H9 (cell line): ENCODE results near the gene ZNHIT6. TPM values are rescaled to one million over a fixed set of nuclear protein-coding genes. Genes with fewer than 3 reads are reported as not detected.

ENCODE experiments used
- DNase-seq: peaks from one replicate; pipeline ENCODE4 v3.0.0-alpha.2; 2017
- H2AFZ ChIP-seq: one replicate; pipeline ENCODE4 v1.6.1; 2013; ENCODE audit warnings: mild to moderate bottlenecking, low read length, control low read depth, moderate library complexity
- H2AK5ac ChIP-seq: 2 replicates; pipeline ENCODE4 v1.6.1; 2013; ENCODE audit warnings: low read length, control low read depth, mixed read lengths; ENCODE audit not compliant: insufficient read length
- H2BK120ac ChIP-seq: one replicate; pipeline ENCODE4 v1.6.1; 2013; ENCODE audit warnings: low read depth, mild to moderate bottlenecking, low read length, control low read depth, inconsistent platforms; ENCODE audit not compliant: poor library complexity, severe bottlenecking
- H2BK12ac ChIP-seq: 2 replicates; pipeline ENCODE4 v1.6.1; 2013; ENCODE audit warnings: low read length, control low read depth, mixed read lengths, low read depth; ENCODE audit not compliant: insufficient read length
- H2BK15ac ChIP-seq: 2 replicates; pipeline ENCODE4 v1.6.1; 2013; ENCODE audit warnings: low read depth, low read length, control low read depth
- H2BK20ac ChIP-seq: one replicate; pipeline ENCODE4 v1.6.1; 2013; ENCODE audit warnings: low read depth, mild to moderate bottlenecking, low read length, control low read depth, inconsistent platforms; ENCODE audit not compliant: poor library complexity, severe bottlenecking
- H2BK5ac ChIP-seq: 2 replicates; pipeline ENCODE4 v1.6.1; 2013; ENCODE audit warnings: low read length, control low read depth, mixed read lengths; ENCODE audit not compliant: insufficient read length
- H3K14ac ChIP-seq: 2 replicates; pipeline ENCODE4 v1.6.1; 2013; ENCODE audit warnings: low read length, control low read depth; ENCODE audit not compliant: insufficient read depth
- H3K18ac ChIP-seq: 2 replicates; pipeline ENCODE4 v1.6.1; 2013; ENCODE audit warnings: low read depth, mild to moderate bottlenecking, mixed read lengths, low read length, control low read depth; ENCODE audit not compliant: insufficient read length
- H3K23ac ChIP-seq: 2 replicates; pipeline ENCODE4 v1.6.1; 2013; ENCODE audit warnings: low read length, control low read depth, mixed read lengths, low read depth; ENCODE audit not compliant: insufficient read length
- H3K23me2 ChIP-seq: 2 replicates; pipeline ENCODE4 v1.6.1; 2013; ENCODE audit warnings: low read depth, mild to moderate bottlenecking, mixed read lengths, low read length, control low read depth; ENCODE audit not compliant: insufficient read length, poor library complexity, severe bottlenecking
- H3K27ac ChIP-seq: 2 replicates; pipeline ENCODE4 v1.5.1; 2013; ENCODE audit warnings: low read length, control low read depth, mixed read lengths, low read depth; ENCODE audit not compliant: insufficient read length
- H3K27me3 ChIP-seq: 2 replicates; pipeline ENCODE4 v1.6.1; 2013; ENCODE audit warnings: low read length, control low read depth, inconsistent platforms; ENCODE audit not compliant: insufficient read depth
- H3K4ac ChIP-seq: 2 replicates; pipeline ENCODE4 v1.6.1; 2013; ENCODE audit warnings: low read depth, mild to moderate bottlenecking, control low read depth, inconsistent platforms, low read length, moderate library complexity
- H3K4me1 ChIP-seq: 2 replicates; pipeline ENCODE4 v1.6.1; 2013; ENCODE audit warnings: low read length, control low read depth, inconsistent platforms; ENCODE audit not compliant: insufficient read depth
- H3K4me2 ChIP-seq: 2 replicates; pipeline ENCODE4 v1.6.1; 2013; ENCODE audit warnings: low read length, control low read depth, mixed read lengths; ENCODE audit not compliant: insufficient read length, insufficient read depth
- H3K56ac ChIP-seq: 2 replicates; pipeline ENCODE4 v1.6.1; 2013; ENCODE audit warnings: low read depth, mild to moderate bottlenecking, mixed read lengths, low read length, control low read depth; ENCODE audit not compliant: insufficient read length
- H3K79me1 ChIP-seq: 2 replicates; pipeline ENCODE4 v1.6.1; 2013; ENCODE audit warnings: low read depth, mild to moderate bottlenecking, moderate library complexity, low read length, control low read depth, inconsistent platforms; ENCODE audit not compliant: insufficient read depth, poor library complexity, severe bottlenecking
- H3K79me2 ChIP-seq: 2 replicates; pipeline ENCODE4 v1.6.1; 2013; ENCODE audit warnings: low read length, control low read depth, inconsistent platforms; ENCODE audit not compliant: insufficient read depth
- H3K9ac ChIP-seq: 2 replicates; pipeline ENCODE4 v1.6.1; 2013; ENCODE audit warnings: low read length, control low read depth, mixed read lengths; ENCODE audit not compliant: insufficient read length; ENCODE audit errors: extremely low read depth
- H3K9me3 ChIP-seq: one replicate; pipeline ENCODE4 v1.6.1; 2013; ENCODE audit warnings: low read depth, low read length, inconsistent platforms; ENCODE audit not compliant: control insufficient read depth
- H3T11ph ChIP-seq: one replicate; pipeline ENCODE4 v1.6.1; 2013; ENCODE audit warnings: mild to moderate bottlenecking, low read length, control low read depth, inconsistent platforms
- H4K20me1 ChIP-seq: one replicate; pipeline ENCODE4 v1.6.1; 2013; ENCODE audit not compliant: control insufficient read depth, insufficient read length, insufficient read depth
- H4K5ac ChIP-seq: 2 replicates; pipeline ENCODE4 v1.6.1; 2013; ENCODE audit warnings: low read depth, mild to moderate bottlenecking, mixed read lengths, low read length, control low read depth; ENCODE audit not compliant: insufficient read length
- H4K8ac ChIP-seq: replicated peaks from 2 replicates; pipeline ENCODE4 v1.6.1; 2013; ENCODE audit warnings: low read length, control low read depth, mixed read lengths, low read depth; ENCODE audit not compliant: insufficient read length
- H4K91ac ChIP-seq: 2 replicates; pipeline ENCODE4 v1.6.1; 2013; ENCODE audit warnings: low read depth, mild to moderate bottlenecking, moderate library complexity, mixed read lengths, low read length, control low read depth; ENCODE audit not compliant: insufficient read length
- H3K27ac Mint-ChIP-seq, 3 experiments: 2 replicates in 2 of 3; 3 replicates in 1 of 3; pipeline ENCODE4 v1.8.0; 2020 to 2021; ENCODE audit warnings: mixed read lengths in 3 of 3, mild to moderate bottlenecking in 1 of 3, moderate library complexity in 1 of 3
- H3K27me3 Mint-ChIP-seq: 2 replicates; pipeline ENCODE4 v1.8.0; 2021; ENCODE audit warnings: low read depth, mild to moderate bottlenecking, moderate library complexity, mixed read lengths
- H3K36me3 Mint-ChIP-seq, 3 experiments: 2 replicates in 2 of 3; 3 replicates in 1 of 3; pipeline ENCODE4 v1.8.0; 2020 to 2021; ENCODE audit warnings: low read depth in 3 of 3, mixed read lengths in 3 of 3; ENCODE audit not compliant: insufficient read depth in 1 of 3
- H3K4me1 Mint-ChIP-seq, 2 experiments: 2 replicates each; pipeline ENCODE4 v1.8.0; 2020; ENCODE audit warnings: mixed read lengths in 2 of 2
- H3K4me3 Mint-ChIP-seq, 2 experiments: 2 replicates in 1 of 2; 3 replicates in 1 of 2; pipeline ENCODE4 v1.8.0; 2020 to 2021; ENCODE audit warnings: mild to moderate bottlenecking in 2 of 2, mixed read lengths in 2 of 2, moderate library complexity in 1 of 2
- H3K9me3 Mint-ChIP-seq, 2 experiments: 2 replicates in 1 of 2; 3 replicates in 1 of 2; pipeline ENCODE4 v1.8.0; 2020; ENCODE audit warnings: mild to moderate bottlenecking in 2 of 2, mixed read lengths in 2 of 2, moderate library complexity in 1 of 2
- WGBS: extraction: QIAGEN DNeasy Blood & Tissue Kit; methylation state at CpG from one replicate; pipeline ENCODE4 v1.1.7; 2013; ENCODE audit warnings: missing lambda C conversion rate, low lambda C conversion rate, mixed read lengths; ENCODE audit not compliant: insufficient read length; ENCODE audit errors: extremely low coverage; 5-methylcytosine and 5-hydroxymethylcytosine counted together
- total RNA-seq: library from RNA; stranded (reverse); gene quantifications from 2 replicates; pipeline ENCODE4 v1.2.1, GENCODE V29; 2021
- TF ChIP-seq, protein P1 (sequence below): fragments of 200-600 bp; sonication (generic); conservative IDR thresholded peaks from 3 replicates; pipeline ENCODE4 v1.8.0; 2021; ENCODE audit warnings: antibody characterized with exemption, mild to moderate bottlenecking

The ZNHIT6 gene
- total RNA-seq, 1 experiment from 2014 or later, result 21.5 TPM

DNA sequence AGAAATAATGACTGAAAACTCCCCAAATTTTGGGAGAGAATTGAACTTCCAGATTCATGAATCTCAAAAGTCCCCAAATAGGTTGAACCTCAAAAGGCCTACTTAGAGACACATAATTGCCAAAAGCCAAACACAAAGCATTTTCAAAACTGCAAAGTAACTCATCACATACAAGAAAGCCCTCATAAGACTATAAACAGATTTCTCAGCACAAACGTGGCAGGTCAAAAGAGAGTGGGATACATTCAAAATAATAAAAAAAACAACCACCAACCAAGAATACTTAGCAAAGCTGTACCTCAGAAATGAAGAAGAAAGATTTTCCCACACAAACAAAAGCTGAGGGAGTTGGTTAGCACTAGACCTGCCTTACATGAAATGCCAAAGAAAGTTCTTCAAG lies 69.8 kb downstream of the ZNHIT6 start:
- no peak overlapping the region for H3K27ac Mint-ChIP-seq
- H3K4me1 Mint-ChIP-seq, result peaks cover 4 to 8% of the 10 kb centered on the region in 2 experiments; a peak in 3 of 4 replicates
- H3K56ac ChIP-seq, result no peak overlapping the region
- H3T11ph ChIP-seq, result no peak overlapping the region
- H3K23ac ChIP-seq, result no peak overlapping the region
- no peak overlapping the region for H2AK5ac ChIP-seq
- H3K27me3 ChIP-seq, result no peaks in the 10 kb centered on the region
- no peaks in the 10 kb centered on the region for H3K79me2 ChIP-seq
- H3K4me3 Mint-ChIP-seq, result no peak overlapping the region
- H2BK15ac ChIP-seq, result no peak overlapping the region
- no peak overlapping the region for H2BK20ac ChIP-seq
- H3K23me2 ChIP-seq, result no peaks in the 10 kb centered on the region
- no peak overlapping the region for H2AFZ ChIP-seq
- no peaks in the 10 kb centered on the region for H3K4me1 ChIP-seq
- no peak overlapping the region for H4K91ac ChIP-seq
- TF ChIP-seq, protein P1, sequence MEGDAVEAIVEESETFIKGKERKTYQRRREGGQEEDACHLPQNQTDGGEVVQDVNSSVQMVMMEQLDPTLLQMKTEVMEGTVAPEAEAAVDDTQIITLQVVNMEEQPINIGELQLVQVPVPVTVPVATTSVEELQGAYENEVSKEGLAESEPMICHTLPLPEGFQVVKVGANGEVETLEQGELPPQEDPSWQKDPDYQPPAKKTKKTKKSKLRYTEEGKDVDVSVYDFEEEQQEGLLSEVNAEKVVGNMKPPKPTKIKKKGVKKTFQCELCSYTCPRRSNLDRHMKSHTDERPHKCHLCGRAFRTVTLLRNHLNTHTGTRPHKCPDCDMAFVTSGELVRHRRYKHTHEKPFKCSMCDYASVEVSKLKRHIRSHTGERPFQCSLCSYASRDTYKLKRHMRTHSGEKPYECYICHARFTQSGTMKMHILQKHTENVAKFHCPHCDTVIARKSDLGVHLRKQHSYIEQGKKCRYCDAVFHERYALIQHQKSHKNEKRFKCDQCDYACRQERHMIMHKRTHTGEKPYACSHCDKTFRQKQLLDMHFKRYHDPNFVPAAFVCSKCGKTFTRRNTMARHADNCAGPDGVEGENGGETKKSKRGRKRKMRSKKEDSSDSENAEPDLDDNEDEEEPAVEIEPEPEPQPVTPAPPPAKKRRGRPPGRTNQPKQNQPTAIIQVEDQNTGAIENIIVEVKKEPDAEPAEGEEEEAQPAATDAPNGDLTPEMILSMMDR, result no peak
- H3K9ac ChIP-seq, result no peak overlapping the region
- no peaks in the 10 kb centered on the region for H3K27me3 Mint-ChIP-seq
- H3K9me3 Mint-ChIP-seq, result peaks cover 19 to 23% of the 10 kb centered on the region in 2 experiments
- no peak overlapping the region for H2BK12ac ChIP-seq
- H3K79me1 ChIP-seq, result no peaks in the 10 kb centered on the region
- no peak overlapping the region for H3K14ac ChIP-seq
- no peak overlapping the region for H4K8ac ChIP-seq
- H3K9me3 ChIP-seq, result peaks cover 4% of the 10 kb centered on the region
- no peak overlapping the region for H4K5ac ChIP-seq
- no peak overlapping the region for H3K4ac ChIP-seq
- WGBS, result no CpG with 5 or more reads among the region's 1 CpG
- H2BK120ac ChIP-seq, result no peak overlapping the region
- H2BK5ac ChIP-seq, result no peak overlapping the region
- no peak overlapping the region for H3K27ac ChIP-seq
- no peak overlapping the region for H3K18ac ChIP-seq
- H3K4me2 ChIP-seq, result no peak overlapping the region
- H3K36me3 Mint-ChIP-seq, result peaks cover 32 to 49% (median 38%) of the 10 kb centered on the region in 3 experiments
- no peaks in the 10 kb centered on the region for H4K20me1 ChIP-seq
- no peak for DNase-seq
